Parathyroid adenoma (tissue), 2 donors: ENCODE data around the gene MSANTD7.

Experiments used
- H2AFZ ChIP-seq: fragments of 300-600 bp; sonication (generic); one replicate; pipeline ENCODE4 v1.7.0; 2017; ENCODE audit warnings: antibody characterized with exemption, mild to moderate bottlenecking
- H3K27ac ChIP-seq: fragments of 300-600 bp; sonication (generic); one replicate; pipeline ENCODE4 v1.7.0; 2017
- H3K27me3 ChIP-seq: fragments of 300-600 bp; sonication (generic); one replicate; pipeline ENCODE4 v1.7.0; 2017; ENCODE audit warnings: low read length; ENCODE audit not compliant: control insufficient read depth, insufficient read depth
- H3K36me3 ChIP-seq: fragments of 300-600 bp; sonication (generic); one replicate; pipeline ENCODE4 v1.7.0; 2017; ENCODE audit warnings: low read length; ENCODE audit not compliant: control insufficient read depth, insufficient read depth
- H3K4me1 ChIP-seq: fragments of 300-600 bp; sonication (generic); one replicate; pipeline ENCODE4 v1.7.0; 2017; ENCODE audit warnings: control low read depth
- H3K4me2 ChIP-seq: fragments of 300-600 bp; sonication (generic); one replicate; pipeline ENCODE4 v1.7.0; 2017; ENCODE audit warnings: low read length
- H3K4me3 ChIP-seq: fragments of 300-600 bp; sonication (generic); one replicate; pipeline ENCODE4 v1.7.0; 2017; ENCODE audit warnings: low read depth, low read length
- H3K79me2 ChIP-seq: fragments of 300-600 bp; sonication (generic); one replicate; pipeline ENCODE4 v1.7.0; 2017; ENCODE audit warnings: control low read depth
- H3K9ac ChIP-seq: fragments of 300-600 bp; sonication (generic); one replicate; pipeline ENCODE4 v1.7.0; 2017; ENCODE audit warnings: mild to moderate bottlenecking
- H3K9me3 ChIP-seq: fragments of 300-600 bp; sonication (generic); one replicate; pipeline ENCODE4 v1.7.0; 2017; ENCODE audit warnings: low read length; ENCODE audit not compliant: control insufficient read depth
- CTCF ChIP-seq: fragments of 300-600 bp; sonication (generic); IDR thresholded peaks from one replicate; pipeline ENCODE4 v1.7.0; 2017; ENCODE audit warnings: antibody characterized with exemption, mild to moderate bottlenecking
- donor health status: primary hyperparathyroidism.

Gene MSANTD7

GRCh38 chr10:14879928-14880193, 41.8 kb downstream of the MSANTD7 start:
- H3K9ac ChIP-seq = no peak overlapping the region
- H3K36me3 ChIP-seq = no peaks in the 10 kb centered on the region
- H3K27me3 ChIP-seq = no peaks in the 10 kb centered on the region

DNA sequence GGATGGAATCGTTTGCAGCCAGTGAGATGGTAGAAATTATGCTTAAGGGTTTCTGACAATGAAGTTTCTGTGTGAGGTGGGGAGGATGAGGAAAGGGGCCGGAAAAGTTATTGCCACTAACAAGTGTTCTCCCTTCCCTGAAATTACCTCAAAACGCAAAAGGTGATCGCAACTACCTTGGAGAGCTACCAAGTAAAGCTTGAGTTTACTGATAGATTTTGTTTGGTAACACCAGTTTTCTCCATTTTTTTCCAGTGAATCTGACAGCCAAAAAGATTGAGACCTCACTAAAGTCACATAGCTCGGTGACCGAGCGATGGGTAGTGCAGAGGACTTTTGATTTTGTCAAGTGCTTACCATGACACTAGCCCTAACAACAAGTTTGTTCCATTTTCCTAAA, 42.1 kb downstream of the MSANTD7 start:
- Histone ChIP-seq H3K4me2 (no peak overlapping the region), H3K36me3 (no peaks in the 10 kb centered on the region), H2AFZ (peak overlapping the region; percentile 90), H3K27ac (no peak overlapping the region), H3K9me3 (no peaks in the 10 kb centered on the region), H3K9ac (no peak overlapping the region), H3K4me1 (peaks cover 10% of the 10 kb centered on the region), H3K27me3 (no peaks in the 10 kb centered on the region), H3K4me3 (no peak overlapping the region), H3K79me2 (peaks cover 11% of the 10 kb centered on the region)
- no peak for TF ChIP-seq CTCF

More at GRCh38 chr10:14879928-14880193, 41.8 kb downstream of the MSANTD7 start:
- peak overlapping the region; percentile 90 for H2AFZ ChIP-seq
- H3K79me2 ChIP-seq = peaks cover 11% of the 10 kb centered on the region
- H3K27ac ChIP-seq = no peak overlapping the region
- peak overlapping the region; percentile 73 for H3K4me3 ChIP-seq
- peak overlapping the region; percentile 81 for H3K4me2 ChIP-seq
- peaks cover 10% of the 10 kb centered on the region for H3K4me1 ChIP-seq
- TF ChIP-seq CTCF = no peak
- H3K9me3 ChIP-seq = no peaks in the 10 kb centered on the region

- no peaks in the 10 kb centered on the region for H3K27me3 ChIP-seq
- H3K9me3 ChIP-seq = no peaks in the 10 kb centered on the region
- peaks cover 17% of the 10 kb centered on the region for H3K79me2 ChIP-seq
These were observed 46.0 kb downstream of the MSANTD7 start for GRCh38 chr10:14884082-14884481.

More at GRCh38 chr10:14884082-14884481, 46.0 kb downstream of the MSANTD7 start:
- Histone ChIP-seq H3K9ac (no peak overlapping the region), H3K4me3 (no peak overlapping the region), H3K36me3 (no peaks in the 10 kb centered on the region), H2AFZ (no peak overlapping the region), H3K4me1 (peaks cover 6% of the 10 kb centered on the region), H3K4me2 (no peak overlapping the region), H3K27ac (no peak overlapping the region)
- TF ChIP-seq CTCF = no peak
